Calu3 (cell line): ENCODE measurements around the gene CENPQ. TPM values are rescaled to one million over a fixed set of nuclear protein-coding genes. Genes with fewer than 3 reads are reported as not detected.

Source experiments
- BruUV-seq: library from RNA; stranded (reverse); fragments of 400-500 nt; replicated peaks from 2 replicates; lab custom pipeline; 2021; lab: Mats Ljungman, UMichigan
- CTCF ChIA-PET: fragments of 300-600 bp; sonication (Branson Sonifier 250); formaldehyde crosslinking; loops from one replicate; lab custom pipeline; 2022; ENCODE audit warnings: antibody characterized with exemption; lab: Charles Lee
- DNase-seq: peaks from one replicate; pipeline ENCODE4 v3.0.0; 2022
- H3K27ac Mint-ChIP-seq: one replicate; pipeline ENCODE4 v1.8.0; 2022; ENCODE audit warnings: mixed read lengths; ENCODE audit not compliant: unreplicated experiment
- H3K27me3 Mint-ChIP-seq: one replicate; pipeline ENCODE4 v1.8.0; 2022; ENCODE audit warnings: mixed read lengths; ENCODE audit not compliant: unreplicated experiment
- H3K36me3 Mint-ChIP-seq: one replicate; pipeline ENCODE4 v1.8.0; 2022; ENCODE audit warnings: mild to moderate bottlenecking, moderate library complexity, mixed read lengths; ENCODE audit not compliant: insufficient read depth, unreplicated experiment
- H3K4me1 Mint-ChIP-seq: one replicate; pipeline ENCODE4 v1.8.0; 2022; ENCODE audit warnings: mild to moderate bottlenecking, low read depth, mixed read lengths; ENCODE audit not compliant: unreplicated experiment
- H3K4me3 Mint-ChIP-seq: one replicate; pipeline ENCODE4 v1.8.0; 2022; ENCODE audit warnings: mild to moderate bottlenecking, low read depth, moderate library complexity, mixed read lengths; ENCODE audit not compliant: unreplicated experiment
- H3K9me3 Mint-ChIP-seq: one replicate; pipeline ENCODE4 v1.8.0; 2022; ENCODE audit warnings: low read depth, mixed read lengths; ENCODE audit not compliant: unreplicated experiment
- CTCF ChIP-seq: fragments of 200-600 bp; IDR thresholded peaks from one replicate; pipeline ENCODE4 v1.8.0; 2022; ENCODE audit warnings: antibody characterized with exemption; ENCODE audit not compliant: unreplicated experiment
- intact Hi-C: fragments of 100-400 bp; cut with micrococcal nuclease; formaldehyde crosslinking; loops from one replicate; pipeline ENCODE4 v1.10.0; 2022; ENCODE audit not compliant: unreplicated experiment
- total RNA-seq: library from RNA; stranded (reverse); gene quantifications from 2 replicates; pipeline ENCODE4 v1.2.3, GENCODE V29; 2022

The CENPQ gene
- total RNA-seq, 1 experiment from 2014 or later = 18.8 TPM

GRCh38 chr6:49514571-49515484, 51.7 kb downstream of the CENPQ start:
- intact Hi-C loops = no loop called here
- Mint-ChIP-seq H3K27ac (no peak overlapping the region), H3K4me3 (no peak overlapping the region), H3K36me3 (no peaks in the 10 kb centered on the region), H3K27me3 (no peaks in the 10 kb centered on the region), H3K4me1 (peaks cover 13% of the 10 kb centered on the region), H3K9me3 (no peaks in the 10 kb centered on the region)
- DNase-seq = no peak
- BruUV-seq = no TSS peak
- CTCF ChIA-PET = no interaction called here
- no peak for TF ChIP-seq CTCF

- Mint-ChIP-seq H3K9me3 (no peaks in the 10 kb centered on the region), H3K27me3 (no peaks in the 10 kb centered on the region), H3K4me3 (no peak overlapping the region), H3K27ac (no peak overlapping the region), H3K4me1 (peaks cover 13% of the 10 kb centered on the region), H3K36me3 (no peaks in the 10 kb centered on the region)
- BruUV-seq = no TSS peak
- CTCF ChIA-PET = interaction anchor here (1.0 kb wide), 1 partner anchor 9 kb away, joined by 3 read pairs; no protein-coding TSS in a partner anchor
- intact Hi-C loops = no loop called here
- no peak for DNase-seq
- TF ChIP-seq CTCF = no peak
Measured at GRCh38 chr6:49515485-49516146, 52.4 kb downstream of the CENPQ start.

- intact Hi-C loops = no loop called here
Measured at GRCh38 chr6:49516147-49516505, 53.0 kb downstream of the CENPQ start.

GRCh38 chr6:49517919-49518318, 54.7 kb downstream of the CENPQ start:
- CTCF ChIA-PET = no interaction called here
- no peaks in the 10 kb centered on the region for H3K9me3 Mint-ChIP-seq
- H3K4me1 Mint-ChIP-seq = peaks cover 12% of the 10 kb centered on the region
- intact Hi-C loops = no loop called here
- no peak overlapping the region for H3K27ac Mint-ChIP-seq
- no peak for DNase-seq
- no peaks in the 10 kb centered on the region for H3K36me3 Mint-ChIP-seq
- H3K27me3 Mint-ChIP-seq = no peaks in the 10 kb centered on the region
- BruUV-seq = no TSS peak
- no peak overlapping the region for H3K4me3 Mint-ChIP-seq
- no peak for TF ChIP-seq CTCF

More at GRCh38 chr6:49516147-49516505, 53.0 kb downstream of the CENPQ start:
- no TSS peak for BruUV-seq
- CTCF ChIA-PET = interaction anchor here (1.0 kb wide), 1 partner anchor 9 kb away, joined by 3 read pairs; no protein-coding TSS in a partner anchor
- H3K36me3 Mint-ChIP-seq = no peaks in the 10 kb centered on the region
- TF ChIP-seq CTCF = no peak
- no peaks in the 10 kb centered on the region for H3K27me3 Mint-ChIP-seq
- H3K4me1 Mint-ChIP-seq = peaks cover 13% of the 10 kb centered on the region
- no peak for DNase-seq
- no peaks in the 10 kb centered on the region for H3K9me3 Mint-ChIP-seq
- H3K4me3 Mint-ChIP-seq = no peak overlapping the region
- no peak overlapping the region for H3K27ac Mint-ChIP-seq
